Liver (tissue), 3 donors: Measurements from ENCODE around the gene STAM.

Source experiments
- GABPA ChIP-seq, 2 donors: IDR thresholded peaks in 1 of 2; conservative IDR thresholded peaks in 1 of 2; 2 replicates each; pipeline ENCODE4 v1.6.1; 2016; ENCODE audit warnings: antibody characterized with exemption in 2 of 2, mild to moderate bottlenecking in 1 of 2, moderate library complexity in 1 of 2
- MAX ChIP-seq: IDR thresholded peaks from 2 replicates; pipeline ENCODE4 v1.6.1; 2016; ENCODE audit warnings: antibody characterized with exemption
- RAD21 ChIP-seq, 2 donors: IDR thresholded peaks; 2 replicates each; pipeline ENCODE4 v1.6.1; 2016; ENCODE audit warnings: antibody characterized with exemption in 2 of 2, mild to moderate bottlenecking in 2 of 2
- REST ChIP-seq: IDR thresholded peaks from 2 replicates; pipeline ENCODE4 v1.6.1; 2016; ENCODE audit warnings: antibody characterized with exemption, mild to moderate bottlenecking
- SP1 ChIP-seq: IDR thresholded peaks from 2 replicates; pipeline ENCODE4 v1.6.1; 2018; ENCODE audit warnings: antibody characterized with exemption, mild to moderate bottlenecking
- TF ChIP-seq, protein P1 (sequence below): fragments of 150-350 bp; IDR thresholded peaks from 2 replicates; pipeline ENCODE4 v1.5.1; 2017; ENCODE audit warnings: improper control_type of control experiment, low read depth, low read length; ENCODE audit not compliant: missing input control
- TF ChIP-seq, protein P2 (sequence below): IDR thresholded peaks from 2 replicates; pipeline ENCODE4 v1.6.1; 2016; ENCODE audit warnings: antibody characterized with exemption
- donor health status: healthy.
- donor health status: healthy.

DNA sequence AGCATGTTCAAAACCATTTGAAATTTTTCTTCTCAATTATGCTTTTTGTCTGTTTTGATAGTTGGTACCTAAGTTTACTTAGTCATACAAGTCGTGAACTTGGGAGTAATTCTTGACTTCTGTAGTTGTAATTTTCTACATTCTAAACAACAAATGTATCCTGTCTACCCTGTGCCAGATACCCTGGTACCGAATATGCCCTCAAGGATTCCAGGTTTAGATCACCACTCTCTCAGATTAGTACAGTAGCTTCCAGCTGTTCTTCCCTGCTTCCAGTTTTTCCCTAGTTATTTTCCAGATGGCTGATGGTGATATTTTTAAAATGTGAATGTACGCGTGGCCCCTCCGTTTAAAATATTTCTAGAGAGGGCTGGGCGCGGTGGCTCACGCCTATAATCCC lies 6.5 kb downstream of the STAM start:
- TF ChIP-seq, protein P1, sequence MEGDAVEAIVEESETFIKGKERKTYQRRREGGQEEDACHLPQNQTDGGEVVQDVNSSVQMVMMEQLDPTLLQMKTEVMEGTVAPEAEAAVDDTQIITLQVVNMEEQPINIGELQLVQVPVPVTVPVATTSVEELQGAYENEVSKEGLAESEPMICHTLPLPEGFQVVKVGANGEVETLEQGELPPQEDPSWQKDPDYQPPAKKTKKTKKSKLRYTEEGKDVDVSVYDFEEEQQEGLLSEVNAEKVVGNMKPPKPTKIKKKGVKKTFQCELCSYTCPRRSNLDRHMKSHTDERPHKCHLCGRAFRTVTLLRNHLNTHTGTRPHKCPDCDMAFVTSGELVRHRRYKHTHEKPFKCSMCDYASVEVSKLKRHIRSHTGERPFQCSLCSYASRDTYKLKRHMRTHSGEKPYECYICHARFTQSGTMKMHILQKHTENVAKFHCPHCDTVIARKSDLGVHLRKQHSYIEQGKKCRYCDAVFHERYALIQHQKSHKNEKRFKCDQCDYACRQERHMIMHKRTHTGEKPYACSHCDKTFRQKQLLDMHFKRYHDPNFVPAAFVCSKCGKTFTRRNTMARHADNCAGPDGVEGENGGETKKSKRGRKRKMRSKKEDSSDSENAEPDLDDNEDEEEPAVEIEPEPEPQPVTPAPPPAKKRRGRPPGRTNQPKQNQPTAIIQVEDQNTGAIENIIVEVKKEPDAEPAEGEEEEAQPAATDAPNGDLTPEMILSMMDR = no peak
- no peak for TF ChIP-seq SP1
- no peak for TF ChIP-seq MAX
- no peak for TF ChIP-seq REST
- TF ChIP-seq GABPA (IDR thresholded peaks at IDR 0.05 in 1 of 2, conservative IDR thresholded peaks at IDR 0.05 in 1 of 2) = no peak
- TF ChIP-seq RAD21 (IDR thresholded peaks at IDR 0.05) = no peak
- TF ChIP-seq, protein P2, sequence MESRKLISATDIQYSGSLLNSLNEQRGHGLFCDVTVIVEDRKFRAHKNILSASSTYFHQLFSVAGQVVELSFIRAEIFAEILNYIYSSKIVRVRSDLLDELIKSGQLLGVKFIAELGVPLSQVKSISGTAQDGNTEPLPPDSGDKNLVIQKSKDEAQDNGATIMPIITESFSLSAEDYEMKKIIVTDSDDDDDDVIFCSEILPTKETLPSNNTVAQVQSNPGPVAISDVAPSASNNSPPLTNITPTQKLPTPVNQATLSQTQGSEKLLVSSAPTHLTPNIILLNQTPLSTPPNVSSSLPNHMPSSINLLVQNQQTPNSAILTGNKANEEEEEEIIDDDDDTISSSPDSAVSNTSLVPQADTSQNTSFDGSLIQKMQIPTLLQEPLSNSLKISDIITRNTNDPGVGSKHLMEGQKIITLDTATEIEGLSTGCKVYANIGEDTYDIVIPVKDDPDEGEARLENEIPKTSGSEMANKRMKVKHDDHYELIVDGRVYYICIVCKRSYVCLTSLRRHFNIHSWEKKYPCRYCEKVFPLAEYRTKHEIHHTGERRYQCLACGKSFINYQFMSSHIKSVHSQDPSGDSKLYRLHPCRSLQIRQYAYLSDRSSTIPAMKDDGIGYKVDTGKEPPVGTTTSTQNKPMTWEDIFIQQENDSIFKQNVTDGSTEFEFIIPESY = no peak
